ENCODE measurements around the gene SPRR1A. TPM values are rescaled to one million over a fixed set of nuclear protein-coding genes. Genes with fewer than 3 reads are reported as not detected.

The SPRR1A gene
- total RNA-seq, 4 donors from 2014 or later: not detected

DNA sequence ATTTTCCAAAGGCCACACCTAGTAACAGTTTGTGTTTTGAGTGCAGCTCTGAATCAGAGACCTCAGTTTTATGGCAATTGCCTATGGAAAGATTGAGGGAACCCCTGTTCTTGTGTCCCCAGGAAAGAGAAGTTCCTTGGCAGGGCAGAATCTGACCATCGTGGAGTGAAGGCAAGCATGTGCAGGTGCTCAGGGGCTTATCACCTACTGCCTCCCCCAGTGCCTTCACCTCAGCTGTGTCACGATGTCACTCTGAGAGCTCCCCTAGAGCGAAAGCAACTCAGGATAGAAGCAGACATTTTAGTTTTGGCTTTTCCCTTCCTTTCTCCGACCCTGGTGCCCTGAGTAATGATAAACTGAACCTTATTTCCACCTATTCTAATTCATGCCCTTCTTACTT lies 1.8 kb upstream of the SPRR1A start:
- Histone ChIP-seq H3K36me3 (no peaks in the 10 kb centered on the region), H3K9me3 (no peaks in the 10 kb centered on the region), H3K27ac (no peak overlapping the region), H3K4me3 (no peak overlapping the region), H3K4me1 (no peaks in the 10 kb centered on the region), H3K27me3 (no peaks in the 10 kb centered on the region)
- TF ChIP-seq POLR2A (IDR thresholded peaks at IDR 0.05): no peak
- no peak for TF ChIP-seq CTCF (IDR thresholded peaks at IDR 0.05)
- intact Hi-C loops (cut with DNase I; ENCODE audit: low total_unique reads): no loop called here
- no peak for DNase-seq

DNA sequence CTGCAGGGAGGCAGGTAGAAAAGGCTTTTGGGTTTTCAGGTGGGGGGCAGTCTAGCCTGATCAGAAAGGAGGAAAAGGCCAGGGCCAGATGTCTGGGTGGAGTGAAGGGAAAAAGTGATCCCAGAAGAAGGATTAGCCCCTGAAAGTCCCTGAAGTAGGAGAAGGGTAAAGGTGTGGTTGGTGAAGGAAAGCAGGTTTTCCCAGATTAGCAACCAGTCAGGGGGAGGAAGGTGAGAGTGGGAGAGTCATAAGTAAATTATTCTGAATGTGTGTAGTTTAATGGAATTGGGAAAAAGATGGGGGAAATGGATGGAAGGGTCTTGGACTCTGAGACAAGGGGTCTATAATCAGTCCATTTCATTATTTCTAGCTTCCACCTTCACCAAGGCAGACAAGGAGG lies 647 bp upstream of the SPRR1A start:
- H3K4me3 ChIP-seq: no peak overlapping the region
- no peaks in the 10 kb centered on the region for H3K4me1 ChIP-seq
- no peak for DNase-seq
- no peak for TF ChIP-seq POLR2A (IDR thresholded peaks at IDR 0.05)
- TF ChIP-seq CTCF (IDR thresholded peaks at IDR 0.05): no peak
- no peak overlapping the region for H3K27ac ChIP-seq
- no peaks in the 10 kb centered on the region for H3K9me3 ChIP-seq
- no peaks in the 10 kb centered on the region for H3K36me3 ChIP-seq
- intact Hi-C loops (cut with DNase I; ENCODE audit: low total_unique reads): no loop called here
- no peaks in the 10 kb centered on the region for H3K27me3 ChIP-seq

DNA sequence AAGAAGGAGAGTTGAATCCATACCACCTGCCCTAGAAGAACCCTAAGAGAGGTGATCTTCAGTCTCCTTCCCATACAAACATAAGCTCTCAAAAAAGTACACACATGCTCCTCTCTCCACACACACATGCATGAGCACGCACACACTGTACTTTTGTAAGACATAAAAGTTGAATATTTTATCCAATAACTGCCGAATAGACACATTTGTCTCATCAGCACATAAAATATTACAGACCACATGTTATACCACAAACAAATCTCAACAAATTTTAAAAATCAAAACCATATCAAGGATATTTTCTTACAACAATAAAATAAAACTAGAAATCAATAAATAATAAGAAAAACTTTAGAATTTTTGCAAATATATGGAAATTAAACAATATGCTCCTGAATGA lies 2.7 kb downstream of the SPRR1A start:
- no peaks in the 10 kb centered on the region for H3K9me3 ChIP-seq
- no peaks in the 10 kb centered on the region for H3K27me3 ChIP-seq
- TF ChIP-seq POLR2A (IDR thresholded peaks at IDR 0.05): no peak
- no peak for TF ChIP-seq CTCF (IDR thresholded peaks at IDR 0.05)
- H3K4me3 ChIP-seq: no peak overlapping the region
- no peaks in the 10 kb centered on the region for H3K4me1 ChIP-seq
- intact Hi-C loops (cut with DNase I; ENCODE audit: low total_unique reads): no loop called here
- H3K27ac ChIP-seq: no peak overlapping the region
- H3K36me3 ChIP-seq: no peaks in the 10 kb centered on the region
- no peak for DNase-seq

GRCh38 chr1:152993186-152993585 lies 9.3 kb downstream of the SPRR1A start:
- intact Hi-C loops (cut with DNase I; ENCODE audit: low total_unique reads): no loop called here
- no peak for DNase-seq
- H3K4me1 ChIP-seq: no peaks in the 10 kb centered on the region
- H3K27me3 ChIP-seq: no peaks in the 10 kb centered on the region
- no peaks in the 10 kb centered on the region for H3K36me3 ChIP-seq
- H3K27ac ChIP-seq: no peak overlapping the region
- TF ChIP-seq POLR2A (IDR thresholded peaks at IDR 0.05) (no peak), CTCF (IDR thresholded peaks at IDR 0.05) (no peak)
- no peaks in the 10 kb centered on the region for H3K9me3 ChIP-seq
- no peak overlapping the region for H3K4me3 ChIP-seq

GRCh38 chr1:152995842-152996241 lies 12.0 kb downstream of the SPRR1A start:
- no peak for DNase-seq
- H3K27me3 ChIP-seq: no peaks in the 10 kb centered on the region
- H3K9me3 ChIP-seq: no peaks in the 10 kb centered on the region
- H3K4me1 ChIP-seq: no peaks in the 10 kb centered on the region
- H3K4me3 ChIP-seq: no peak overlapping the region
- no peaks in the 10 kb centered on the region for H3K36me3 ChIP-seq
- intact Hi-C loops (cut with DNase I; ENCODE audit: low total_unique reads): no loop called here
- no peak overlapping the region for H3K27ac ChIP-seq
- TF ChIP-seq CTCF (IDR thresholded peaks at IDR 0.05) (no peak), POLR2A (IDR thresholded peaks at IDR 0.05) (no peak)
